Measurements from ENCODE around the gene PSME2. TPM values are rescaled to one million over a fixed set of nuclear protein-coding genes. Genes with fewer than 3 reads are reported as not detected.

PSME2 gene, protein sequence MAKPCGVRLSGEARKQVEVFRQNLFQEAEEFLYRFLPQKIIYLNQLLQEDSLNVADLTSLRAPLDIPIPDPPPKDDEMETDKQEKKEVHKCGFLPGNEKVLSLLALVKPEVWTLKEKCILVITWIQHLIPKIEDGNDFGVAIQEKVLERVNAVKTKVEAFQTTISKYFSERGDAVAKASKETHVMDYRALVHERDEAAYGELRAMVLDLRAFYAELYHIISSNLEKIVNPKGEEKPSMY
- 124 TPM for total RNA-seq

DNA sequence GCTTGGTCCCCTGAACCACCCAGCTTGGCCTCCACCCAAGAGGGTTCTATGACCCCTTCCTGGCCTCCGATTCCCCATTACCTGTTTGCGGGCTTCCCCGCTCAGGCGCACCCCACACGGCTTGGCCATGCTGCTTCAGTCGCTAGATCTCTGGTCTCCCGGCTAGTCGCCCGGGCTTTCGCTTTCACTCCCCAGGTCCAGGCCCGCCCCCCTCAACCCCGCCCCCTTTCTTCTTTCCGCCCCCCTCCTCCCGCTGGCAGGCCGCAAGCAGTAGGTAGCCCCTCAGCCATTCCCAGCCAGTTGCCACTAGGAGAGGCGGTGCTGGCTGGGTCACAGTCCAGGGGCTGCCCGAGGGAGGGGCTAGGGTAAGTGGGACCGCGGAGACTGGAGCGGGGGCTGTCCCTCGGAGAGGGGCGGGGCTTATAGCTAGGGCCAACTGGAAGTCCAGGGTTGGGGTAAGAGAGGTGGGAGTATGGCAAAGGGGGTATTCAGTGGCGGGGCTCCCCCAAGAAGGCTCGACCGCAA is at the start of gene PSME2:
Gene PSME2 (minus strand): TSS at position 158 of the 525 bp plus-strand sequence. CDS start 29 bp downstream, at position 129.
- ATAC-seq (peak; percentile 83), DNase-seq (ENCODE audit: low spot score) (peak; percentile 99)

GRCh38 chr14:24195186-24196070 is 49.0 kb upstream of the PSME2 start, which contains the start of gene TM9SF1:
Gene TM9SF1, minus strand, starts transcription at chr14:24195441. Its CDS starts 422 bp downstream, at chr14:24195019.
- ATAC-seq = peak; percentile 93
- DNase-seq (ENCODE audit: low spot score) = peak; percentile 87

DNA sequence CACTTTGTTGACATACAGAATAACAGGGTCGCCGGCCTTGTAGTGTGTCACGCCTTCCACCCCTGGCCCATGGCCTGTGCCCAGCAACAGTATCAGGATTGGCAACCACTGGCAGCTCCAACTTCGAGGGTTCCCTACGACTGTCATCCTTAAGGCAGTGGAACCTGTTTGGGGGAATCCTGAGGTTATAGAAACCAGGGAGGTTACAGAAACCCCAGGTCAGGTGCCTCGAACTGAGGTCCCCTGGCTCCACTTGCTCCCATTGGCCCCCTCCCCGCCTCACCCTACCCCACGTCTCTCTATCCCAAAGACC is 48.4 kb upstream of the PSME2 start:
- ATAC-seq (no peak), DNase-seq (ENCODE audit: low spot score) (no peak)

DNA sequence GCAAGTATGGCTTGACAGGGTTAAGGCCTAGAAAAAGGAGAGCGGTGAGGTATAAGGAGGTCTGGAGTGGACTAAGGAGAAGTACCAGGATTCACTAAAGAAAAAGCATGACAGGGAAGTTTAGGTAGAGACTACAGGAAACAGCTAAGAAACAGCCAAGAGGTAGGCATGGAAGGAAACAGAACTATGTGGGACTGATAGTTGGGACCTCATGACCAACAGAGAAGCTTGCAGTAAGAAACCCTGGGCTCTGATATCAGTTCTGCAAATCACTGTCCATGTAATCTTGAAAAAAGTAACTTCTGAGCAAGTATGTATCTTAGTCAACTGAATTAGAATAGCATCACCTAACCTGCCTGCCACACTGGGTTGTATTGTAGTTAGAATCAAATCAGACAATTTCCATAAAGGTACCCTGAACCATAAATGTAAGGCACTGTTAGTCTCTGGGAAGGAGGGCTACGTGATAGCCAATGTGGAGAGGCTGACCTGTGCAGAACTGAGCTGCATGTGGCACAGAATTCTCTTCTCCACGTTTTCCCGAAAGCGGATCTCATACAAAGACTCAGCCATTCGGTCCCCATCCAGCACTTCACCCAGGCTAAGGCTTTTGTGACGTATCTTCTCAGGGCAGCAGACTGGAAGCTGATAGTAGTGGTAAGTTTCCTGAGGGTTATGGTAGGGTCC is 47.9 kb upstream of the PSME2 start:
- ATAC-seq (no peak), DNase-seq (ENCODE audit: low spot score) (no peak)

DNA sequence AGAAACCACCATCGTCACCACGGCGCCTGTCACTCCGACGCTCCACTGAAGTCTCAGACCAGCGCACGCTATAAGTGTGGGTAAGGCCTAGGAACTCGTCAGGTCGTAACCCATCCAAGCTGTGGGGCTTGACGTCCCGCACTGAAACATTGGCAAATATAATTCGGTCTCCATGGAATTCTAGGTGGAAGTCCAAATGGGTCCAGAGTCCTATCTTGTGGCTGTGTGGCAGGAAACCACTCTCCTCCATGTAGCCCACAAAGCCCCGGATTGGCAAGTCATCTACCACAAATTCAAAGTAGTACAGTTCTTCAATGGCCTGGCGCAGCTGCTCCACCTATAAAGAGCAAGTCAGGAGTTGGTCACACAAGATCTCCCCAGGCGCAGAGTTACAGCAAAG is 46.5 kb upstream of the PSME2 start:
- no peak for DNase-seq (ENCODE audit: low spot score)
- ATAC-seq = no peak

GRCh38 chr14:24190416-24190815 is 44.0 kb upstream of the PSME2 start:
- no peak for DNase-seq (ENCODE audit: low spot score)

GRCh38 chr14:24189460-24189859 is 43.0 kb upstream of the PSME2 start:
- DNase-seq (ENCODE audit: low spot score) (no peak), ATAC-seq (no peak)

More at GRCh38 chr14:24190416-24190815, 44.0 kb upstream of the PSME2 start:
- ATAC-seq = no peak

GRCh38 chr14:24189059-24189375 is 42.6 kb upstream of the PSME2 start:
- ATAC-seq = no peak
- DNase-seq (ENCODE audit: low spot score) = no peak

- peak; percentile 96 for DNase-seq (ENCODE audit: low spot score)
- ATAC-seq = peak; percentile 95
Measured at GRCh38 chr14:24188251-24189058, 42.0 kb upstream of the PSME2 start, which contains the start of gene IPO4. Gene IPO4, minus strand, starts transcription at chr14:24188816. Its CDS starts 29 bp downstream, at chr14:24188787.

DNA sequence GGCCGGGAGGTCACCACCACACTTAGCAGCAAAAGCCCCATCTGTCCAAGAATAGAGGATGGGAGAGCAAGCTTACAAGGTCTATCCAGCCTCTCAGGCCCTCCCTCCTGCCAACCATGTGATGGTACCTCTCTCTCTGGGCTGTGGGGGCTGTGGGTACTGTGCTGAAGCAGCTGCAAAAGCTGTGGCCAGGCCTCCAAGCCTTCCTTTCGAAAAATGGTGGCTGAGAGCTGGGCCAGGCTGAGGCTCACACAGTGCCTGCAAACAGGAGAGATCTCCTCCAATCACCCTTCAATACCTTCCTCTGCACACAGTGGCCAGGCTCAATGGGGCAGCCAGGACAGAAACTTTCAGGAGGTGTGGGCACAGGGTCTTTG is 41.1 kb upstream of the PSME2 start:
- DNase-seq (ENCODE audit: low spot score) (no peak), ATAC-seq (no peak)

GRCh38 chr14:24186831-24187538 is 40.6 kb upstream of the PSME2 start:
- ATAC-seq = no peak
- DNase-seq (ENCODE audit: low spot score) = no peak

GRCh38 chr14:24185741-24186140 is 39.3 kb upstream of the PSME2 start:
- no peak for DNase-seq (ENCODE audit: low spot score)

GRCh38 chr14:24185026-24185425 is 38.6 kb upstream of the PSME2 start:
- no peak for ATAC-seq
- DNase-seq (ENCODE audit: low spot score) = no peak

More at GRCh38 chr14:24185741-24186140, 39.3 kb upstream of the PSME2 start:
- ATAC-seq = no peak

DNA sequence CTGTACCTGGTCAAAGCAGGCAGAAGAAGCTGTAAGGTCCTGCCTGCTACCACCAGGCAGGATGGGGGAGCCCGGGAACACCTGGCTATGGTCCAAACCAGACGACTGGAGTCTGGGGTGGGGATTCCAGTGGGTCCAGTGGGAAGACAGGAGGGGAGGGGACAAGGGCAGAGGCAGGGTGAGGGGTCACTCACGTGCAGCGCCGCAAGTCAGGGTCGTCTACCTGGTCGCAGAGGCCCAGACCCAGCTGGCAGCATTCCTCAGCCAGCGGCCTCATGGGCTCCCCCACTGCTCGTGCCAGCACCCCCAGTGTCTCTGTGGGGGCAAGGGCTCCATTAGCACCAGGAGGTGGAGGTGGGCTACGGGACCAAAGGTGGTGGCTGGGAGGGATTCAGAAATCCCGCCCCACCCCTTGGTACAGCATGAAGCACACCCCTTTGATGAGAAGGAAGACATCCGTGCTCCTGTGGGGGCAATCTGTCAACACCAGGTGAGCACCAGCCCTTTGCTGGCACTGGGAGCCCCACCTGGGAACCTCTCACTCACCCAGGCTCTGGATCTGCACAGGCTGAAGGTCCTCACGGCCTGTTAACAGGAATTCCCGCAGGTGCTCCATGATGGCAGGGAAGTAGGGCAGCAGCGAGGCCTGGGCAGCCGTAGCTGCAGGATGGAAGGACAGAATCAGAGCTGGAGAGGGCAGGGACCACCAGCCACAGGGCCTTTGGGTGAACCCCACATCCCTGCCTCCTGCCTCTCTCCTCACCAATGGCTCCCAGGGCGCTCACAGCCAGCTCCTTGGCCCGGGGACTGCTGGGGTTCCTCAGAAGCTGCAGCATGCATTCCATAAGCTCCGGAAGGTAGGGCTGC is 37.9 kb upstream of the PSME2 start:
- no peak for ATAC-seq
- no peak for DNase-seq (ENCODE audit: low spot score)

- ATAC-seq = no peak
- no peak for DNase-seq (ENCODE audit: low spot score)
Measured at GRCh38 chr14:24183014-24183481, 36.6 kb upstream of the PSME2 start.

DNA sequence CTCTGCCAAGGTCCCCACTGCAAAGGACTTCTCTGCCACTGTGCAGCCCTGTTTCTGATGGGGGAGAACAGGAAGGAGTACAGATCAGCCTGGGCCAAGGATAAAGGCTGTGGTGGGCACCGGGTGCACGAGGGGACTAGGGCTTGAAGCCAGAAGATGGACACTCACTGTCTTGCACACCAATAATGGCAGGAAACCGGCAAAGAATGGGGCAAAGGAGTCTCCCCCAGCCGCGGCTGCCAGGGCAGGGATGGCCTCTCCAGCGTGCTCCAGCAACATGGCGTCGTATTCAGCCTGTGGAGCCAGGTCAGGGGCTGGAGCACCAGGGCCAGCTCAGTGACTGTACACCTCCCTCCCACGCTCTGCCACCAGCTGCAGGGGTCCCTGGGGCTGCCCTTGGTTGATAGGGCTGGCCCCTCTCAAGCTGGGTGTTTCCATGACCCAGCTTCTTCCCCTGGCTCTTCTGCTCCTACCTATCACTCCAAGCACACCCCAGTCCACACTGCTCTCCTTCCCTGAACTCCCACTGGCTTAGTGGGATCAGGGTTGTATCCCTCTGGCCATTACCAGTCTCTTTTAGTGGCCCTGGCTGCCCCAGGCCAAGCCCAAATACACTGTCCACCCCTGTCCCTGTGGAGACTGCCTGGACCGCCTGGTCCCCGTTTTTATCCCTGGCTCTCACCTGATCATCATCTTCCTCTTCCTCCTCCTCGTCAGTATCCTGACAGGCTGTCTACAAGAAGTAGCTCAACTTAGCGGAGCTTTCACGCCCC is 35.9 kb upstream of the PSME2 start:
- ATAC-seq = no peak
- no peak for DNase-seq (ENCODE audit: low spot score)

- ATAC-seq (no peak), DNase-seq (ENCODE audit: low spot score) (no peak)
Measured at GRCh38 chr14:24181371-24182077, 35.1 kb upstream of the PSME2 start.

Measured in left lobe of liver (tissue), 2 donors.